ENCODE results near the gene RGS16. TPM values are rescaled to one million over a fixed set of nuclear protein-coding genes. Genes with fewer than 3 reads are reported as not detected.

Gene RGS16
- total RNA-seq, 1 experiment from 2014 or later = 0.23 TPM

DNA sequence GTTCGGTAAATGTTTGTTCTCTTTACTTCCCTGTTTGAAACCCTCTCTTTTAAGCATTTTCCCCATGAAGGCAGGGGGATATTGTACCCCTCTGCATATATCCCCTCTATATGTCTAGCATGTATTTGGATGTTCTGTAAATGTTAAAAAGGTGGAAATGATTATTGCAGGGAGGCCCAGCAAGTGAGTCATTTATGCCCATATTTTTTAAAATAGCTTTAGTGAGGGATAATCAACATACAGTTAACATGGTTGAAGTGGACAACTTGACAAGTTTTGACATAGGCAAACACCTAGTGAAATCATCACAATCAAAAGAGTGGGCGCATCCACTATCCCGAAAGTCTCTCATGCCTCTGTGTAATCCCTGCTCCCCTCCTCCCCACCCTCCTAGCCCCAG, 20.8 kb upstream of the RGS16 start:
- in situ Hi-C loops (cut with HindIII; ENCODE audit: low pct_unique_long_range_greater_than_20kb, low sequenced_read_pairs) = no loop called here
- CTCF ChIA-PET = no interaction called here

DNA sequence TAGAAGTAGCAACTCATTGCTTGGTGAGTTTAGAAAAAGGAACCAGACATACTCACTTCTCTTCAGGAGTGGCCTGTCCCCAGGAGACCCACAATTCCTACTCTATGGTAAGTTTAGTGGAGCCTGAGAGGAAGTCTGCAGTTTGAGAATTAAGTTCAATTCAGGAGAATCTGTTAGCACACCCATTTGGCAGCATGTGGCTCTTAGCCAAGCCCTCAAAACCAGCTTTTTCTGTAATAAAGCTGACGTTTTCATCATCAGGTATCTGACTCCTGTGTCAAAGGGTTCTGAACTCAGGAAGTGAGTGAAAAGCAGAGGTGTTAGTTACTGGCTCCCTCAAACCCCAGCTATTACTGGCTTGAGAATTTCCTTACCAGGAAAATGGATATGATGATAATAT, 20.4 kb upstream of the RGS16 start:
- intact Hi-C loops (cut with micrococcal nuclease; ENCODE audit: unreplicated experiment) = no loop called here
- DNase-seq (ENCODE audit: low read depth, low spot score) = no peak
- H3K9me3 ChIP-seq (ENCODE audit: control insufficient read depth, insufficient read depth, low read depth, low read length) = no peaks in the 10 kb centered on the region
- H3K4me3 ChIP-seq (ENCODE audit: low read depth in 2 of 2, low read length in 2 of 2) = no peak overlapping the region
- peaks cover 2% of the 10 kb centered on the region; the same call in 1 of the 2 replicates for H3K27me3 ChIP-seq (ENCODE audit: control insufficient read depth, insufficient read depth, low read length)
- H3K36me3 ChIP-seq (ENCODE audit: control insufficient read depth, insufficient read depth, low read length) = no peaks in the 10 kb centered on the region
- no peaks in the 10 kb centered on the region for H3K4me1 ChIP-seq (ENCODE audit: control insufficient read depth, insufficient read depth, low read length)
- no peak overlapping the region for H3K27ac ChIP-seq (ENCODE audit: low read length)
- TF ChIP-seq, protein P1, sequence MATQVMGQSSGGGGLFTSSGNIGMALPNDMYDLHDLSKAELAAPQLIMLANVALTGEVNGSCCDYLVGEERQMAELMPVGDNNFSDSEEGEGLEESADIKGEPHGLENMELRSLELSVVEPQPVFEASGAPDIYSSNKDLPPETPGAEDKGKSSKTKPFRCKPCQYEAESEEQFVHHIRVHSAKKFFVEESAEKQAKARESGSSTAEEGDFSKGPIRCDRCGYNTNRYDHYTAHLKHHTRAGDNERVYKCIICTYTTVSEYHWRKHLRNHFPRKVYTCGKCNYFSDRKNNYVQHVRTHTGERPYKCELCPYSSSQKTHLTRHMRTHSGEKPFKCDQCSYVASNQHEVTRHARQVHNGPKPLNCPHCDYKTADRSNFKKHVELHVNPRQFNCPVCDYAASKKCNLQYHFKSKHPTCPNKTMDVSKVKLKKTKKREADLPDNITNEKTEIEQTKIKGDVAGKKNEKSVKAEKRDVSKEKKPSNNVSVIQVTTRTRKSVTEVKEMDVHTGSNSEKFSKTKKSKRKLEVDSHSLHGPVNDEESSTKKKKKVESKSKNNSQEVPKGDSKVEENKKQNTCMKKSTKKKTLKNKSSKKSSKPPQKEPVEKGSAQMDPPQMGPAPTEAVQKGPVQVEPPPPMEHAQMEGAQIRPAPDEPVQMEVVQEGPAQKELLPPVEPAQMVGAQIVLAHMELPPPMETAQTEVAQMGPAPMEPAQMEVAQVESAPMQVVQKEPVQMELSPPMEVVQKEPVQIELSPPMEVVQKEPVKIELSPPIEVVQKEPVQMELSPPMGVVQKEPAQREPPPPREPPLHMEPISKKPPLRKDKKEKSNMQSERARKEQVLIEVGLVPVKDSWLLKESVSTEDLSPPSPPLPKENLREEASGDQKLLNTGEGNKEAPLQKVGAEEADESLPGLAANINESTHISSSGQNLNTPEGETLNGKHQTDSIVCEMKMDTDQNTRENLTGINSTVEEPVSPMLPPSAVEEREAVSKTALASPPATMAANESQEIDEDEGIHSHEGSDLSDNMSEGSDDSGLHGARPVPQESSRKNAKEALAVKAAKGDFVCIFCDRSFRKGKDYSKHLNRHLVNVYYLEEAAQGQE (IDR thresholded peaks at IDR 0.05; ENCODE audit: insufficient read depth in 1 of 2, low read depth in 2 of 2, low read length in 1 of 2) = no peak
- TF ChIP-seq, protein P2, sequence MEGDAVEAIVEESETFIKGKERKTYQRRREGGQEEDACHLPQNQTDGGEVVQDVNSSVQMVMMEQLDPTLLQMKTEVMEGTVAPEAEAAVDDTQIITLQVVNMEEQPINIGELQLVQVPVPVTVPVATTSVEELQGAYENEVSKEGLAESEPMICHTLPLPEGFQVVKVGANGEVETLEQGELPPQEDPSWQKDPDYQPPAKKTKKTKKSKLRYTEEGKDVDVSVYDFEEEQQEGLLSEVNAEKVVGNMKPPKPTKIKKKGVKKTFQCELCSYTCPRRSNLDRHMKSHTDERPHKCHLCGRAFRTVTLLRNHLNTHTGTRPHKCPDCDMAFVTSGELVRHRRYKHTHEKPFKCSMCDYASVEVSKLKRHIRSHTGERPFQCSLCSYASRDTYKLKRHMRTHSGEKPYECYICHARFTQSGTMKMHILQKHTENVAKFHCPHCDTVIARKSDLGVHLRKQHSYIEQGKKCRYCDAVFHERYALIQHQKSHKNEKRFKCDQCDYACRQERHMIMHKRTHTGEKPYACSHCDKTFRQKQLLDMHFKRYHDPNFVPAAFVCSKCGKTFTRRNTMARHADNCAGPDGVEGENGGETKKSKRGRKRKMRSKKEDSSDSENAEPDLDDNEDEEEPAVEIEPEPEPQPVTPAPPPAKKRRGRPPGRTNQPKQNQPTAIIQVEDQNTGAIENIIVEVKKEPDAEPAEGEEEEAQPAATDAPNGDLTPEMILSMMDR (IDR thresholded peaks at IDR 0.05) = no peak
- TF ChIP-seq POLR2AphosphoS5 (IDR thresholded peaks at IDR 0.05; ENCODE audit: low read depth, low read length) (no peak), TCF7L2 (IDR thresholded peaks at IDR 0.05; ENCODE audit: low read depth, low read length) (no peak), SIN3A (IDR thresholded peaks at IDR 0.05; ENCODE audit: borderline replicate concordance, insufficient read depth, low read depth, low read length) (no peak)
- ChIA-PET POLR2A (no interaction called here), CTCF (no interaction called here)
- ATAC-seq = no peak
- in situ Hi-C loops (cut with HindIII; ENCODE audit: low pct_unique_long_range_greater_than_20kb, low sequenced_read_pairs) = no loop called here
- no TSS peak for BruUV-seq (replicated peaks)

More for the DNA sequence above, 20.8 kb upstream of the RGS16 start:
- no peaks in the 10 kb centered on the region for H3K36me3 ChIP-seq (ENCODE audit: control insufficient read depth, insufficient read depth, low read length)
- H3K27ac ChIP-seq (ENCODE audit: low read length) = no peak overlapping the region
- H3K4me3 ChIP-seq (ENCODE audit: low read depth in 2 of 2, low read length in 2 of 2) = no peak overlapping the region
- no peaks in the 10 kb centered on the region for H3K4me1 ChIP-seq (ENCODE audit: control insufficient read depth, insufficient read depth, low read length)
- intact Hi-C loops (cut with micrococcal nuclease; ENCODE audit: unreplicated experiment) = no loop called here
- no peak for ATAC-seq
- no TSS peak for BruUV-seq (replicated peaks)
- POLR2A ChIA-PET = no interaction called here
- no peaks in the 10 kb centered on the region for H3K9me3 ChIP-seq (ENCODE audit: control insufficient read depth, insufficient read depth, low read depth, low read length)
- H3K27me3 ChIP-seq (ENCODE audit: control insufficient read depth, insufficient read depth, low read length) = peaks cover 2% of the 10 kb centered on the region; the same call in 1 of the 2 replicates
- no peak for TF ChIP-seq SIN3A (IDR thresholded peaks at IDR 0.05; ENCODE audit: borderline replicate concordance, insufficient read depth, low read depth, low read length)
- DNase-seq (ENCODE audit: low read depth, low spot score) = no peak

DNA sequence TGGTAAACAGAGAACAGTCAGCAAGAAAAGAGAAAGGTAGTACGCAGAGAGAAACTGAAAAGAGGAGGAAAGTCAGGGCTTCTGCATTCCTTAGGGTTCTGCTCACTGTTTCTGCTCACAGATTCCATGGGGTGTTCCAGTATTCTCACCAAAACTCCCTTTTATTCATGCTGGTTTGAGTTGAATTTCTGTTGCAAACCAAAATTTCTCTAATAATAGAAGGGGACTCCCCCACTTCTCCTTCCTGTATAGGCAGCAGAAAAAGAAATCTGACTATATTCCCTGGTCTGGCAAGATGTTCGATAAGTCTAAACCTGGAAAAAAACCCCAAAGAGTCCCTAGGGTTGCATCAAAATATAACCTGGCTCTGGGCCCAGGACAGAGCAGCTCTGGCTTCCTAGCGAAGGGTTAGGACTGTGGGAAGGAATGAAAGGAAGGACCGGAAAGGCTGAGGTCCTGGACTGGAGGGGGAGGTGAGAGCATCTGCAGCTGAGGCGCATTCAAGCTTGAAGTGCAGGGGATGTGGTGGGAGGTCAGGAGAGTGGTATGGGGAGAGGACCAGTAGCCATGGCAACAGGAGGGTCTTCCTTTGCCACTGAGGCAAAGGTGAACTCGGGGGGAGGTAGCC, 18.8 kb upstream of the RGS16 start:
- ChIA-PET CTCF (no interaction called here), POLR2A (no interaction called here)
- no peak for ATAC-seq
- in situ Hi-C loops (cut with HindIII; ENCODE audit: low pct_unique_long_range_greater_than_20kb, low sequenced_read_pairs) = no loop called here
- no peak for TF ChIP-seq POLR2AphosphoS5 (IDR thresholded peaks at IDR 0.05; ENCODE audit: low read depth, low read length)
- TF ChIP-seq, protein P2 (IDR thresholded peaks at IDR 0.05) = no peak
- no peak for TF ChIP-seq SIN3A (IDR thresholded peaks at IDR 0.05; ENCODE audit: borderline replicate concordance, insufficient read depth, low read depth, low read length)
- no peak for TF ChIP-seq TCF7L2 (IDR thresholded peaks at IDR 0.05; ENCODE audit: low read depth, low read length)
- TF ChIP-seq, protein P1 (IDR thresholded peaks at IDR 0.05; ENCODE audit: insufficient read depth in 1 of 2, low read depth in 2 of 2, low read length in 1 of 2) = no peak
- Histone ChIP-seq H3K36me3 (ENCODE audit: control insufficient read depth, insufficient read depth, low read length) (no peaks in the 10 kb centered on the region), H3K4me1 (ENCODE audit: control insufficient read depth, insufficient read depth, low read length) (no peaks in the 10 kb centered on the region), H3K9me3 (ENCODE audit: control insufficient read depth, insufficient read depth, low read depth, low read length) (no peaks in the 10 kb centered on the region), H3K4me3 (ENCODE audit: low read depth in 2 of 2, low read length in 2 of 2) (no peak overlapping the region), H3K27ac (ENCODE audit: low read length) (no peak overlapping the region), H3K27me3 (ENCODE audit: control insufficient read depth, insufficient read depth, low read length) (peaks cover 9% of the 10 kb centered on the region)
- intact Hi-C loops (cut with micrococcal nuclease; ENCODE audit: unreplicated experiment) = no loop called here
- no TSS peak for BruUV-seq (replicated peaks)
- DNase-seq (ENCODE audit: low read depth, low spot score) = no peak
